ENCODE measurements around the gene DNAJC11.
"Not testable (repeated sequence)": the region's sequence is repeated elsewhere in the genome, so short reads cannot be mapped to it uniquely, and the experiment has no call there.

DNAJC11 gene

DNA sequence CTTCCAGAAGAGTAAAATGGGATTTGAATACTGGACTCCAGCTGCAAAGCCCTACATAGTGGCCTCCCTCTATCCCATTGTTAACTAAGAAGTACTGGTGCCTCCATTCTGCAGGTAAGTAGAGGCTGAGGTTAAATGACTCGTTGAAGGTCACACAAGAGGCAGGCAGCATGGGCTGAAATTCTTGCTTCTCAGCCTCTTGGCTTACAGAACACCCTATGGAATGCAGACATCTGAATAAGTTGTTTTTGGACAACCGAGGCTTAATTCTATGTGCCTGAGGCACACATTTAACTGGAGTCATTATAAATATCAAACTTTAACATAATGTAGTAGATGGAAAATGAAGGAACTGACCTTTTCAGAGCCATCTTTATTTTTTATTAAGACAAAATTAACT lies 5.7 kb downstream of the DNAJC11 start:
- DNase-seq (ENCODE audit: low read depth) = no peak

DNA sequence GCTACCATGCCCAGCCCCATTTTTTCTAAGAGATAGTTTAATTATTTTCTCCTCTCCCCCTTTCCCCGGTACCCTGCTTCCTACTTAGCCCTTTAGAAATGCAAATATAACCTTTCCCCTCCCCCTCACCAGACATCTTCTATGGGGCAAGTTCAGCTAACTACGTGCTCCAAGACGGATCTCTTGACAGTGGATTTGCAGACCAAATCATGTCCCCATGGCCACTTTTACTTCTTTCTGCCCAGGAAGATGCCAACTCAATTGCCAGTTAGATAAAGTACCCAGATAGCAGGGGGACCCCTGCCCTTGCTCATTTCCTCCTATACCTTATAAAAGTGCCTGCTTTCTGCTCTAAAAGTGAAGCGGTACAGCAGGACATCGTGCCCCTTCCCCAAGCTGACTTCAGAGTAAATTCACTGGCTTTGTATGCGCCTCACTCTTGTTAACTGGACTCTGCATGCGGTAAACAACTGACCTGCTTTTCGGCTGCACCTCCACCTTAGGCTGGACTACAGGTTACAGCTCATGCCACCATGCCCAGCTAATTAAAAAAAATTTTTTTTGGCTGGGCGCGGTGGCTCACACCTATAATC lies 7.4 kb downstream of the DNAJC11 start:
- no peak for DNase-seq (ENCODE audit: low read depth)

DNA sequence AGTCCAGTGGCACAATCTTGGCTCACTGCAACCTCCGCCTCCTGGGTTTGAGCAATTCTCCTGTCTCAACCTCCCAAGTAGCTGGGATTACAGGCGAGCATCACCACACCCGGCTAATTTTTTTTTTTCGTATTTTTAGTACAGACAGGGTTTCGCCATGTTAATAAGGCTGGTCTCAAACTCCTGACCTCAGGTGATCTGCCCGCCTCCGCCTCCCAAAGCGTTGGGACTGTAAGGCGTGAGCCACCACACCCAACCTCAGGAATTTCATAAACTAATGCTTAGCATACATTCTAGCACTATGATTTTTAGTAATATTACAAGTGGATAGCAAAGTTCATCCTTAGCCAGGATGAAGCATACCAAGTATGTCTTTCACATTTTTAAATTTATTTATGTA lies 8.7 kb downstream of the DNAJC11 start:
- DNase-seq (ENCODE audit: low read depth) = no peak

DNA sequence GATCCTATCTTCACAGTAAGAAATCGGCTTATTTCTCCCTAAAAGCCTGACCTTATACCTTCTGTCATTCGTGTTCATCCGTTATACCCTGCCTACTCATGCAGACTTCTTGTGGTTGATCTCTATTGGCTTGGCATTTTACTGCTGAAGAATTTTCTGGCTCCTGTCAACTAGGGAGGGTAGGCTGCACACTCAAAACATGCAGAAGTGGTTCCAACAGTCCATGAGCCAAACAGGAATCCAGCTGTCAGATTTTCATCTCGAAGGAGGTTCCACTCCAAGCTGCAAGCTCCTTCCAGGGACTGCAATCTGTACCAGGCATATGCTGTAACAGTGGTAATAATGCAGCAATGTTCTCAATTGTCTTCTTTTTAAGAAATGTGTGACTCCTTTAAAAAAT lies 10.1 kb downstream of the DNAJC11 start:
- no peak for DNase-seq (ENCODE audit: low read depth)

DNA sequence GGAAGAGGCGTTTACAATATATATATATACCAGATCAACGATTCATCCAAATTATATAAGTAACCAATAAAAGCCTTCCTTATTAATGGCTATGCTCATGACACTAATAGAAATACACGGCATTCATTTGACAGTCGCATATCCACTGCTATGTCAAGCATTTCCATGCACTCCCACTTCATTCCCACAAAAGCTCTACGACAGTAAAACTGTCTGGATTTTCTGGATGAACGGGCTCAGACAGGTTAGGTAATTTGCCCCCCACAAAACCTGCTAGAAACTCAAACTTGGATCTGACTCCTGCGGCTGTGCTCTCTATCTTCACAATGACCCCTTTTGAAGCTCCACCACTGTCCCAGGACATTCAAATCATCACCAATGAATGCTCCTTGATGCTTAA lies 11.4 kb downstream of the DNAJC11 start:
- no peak for DNase-seq (ENCODE audit: low read depth)

DNA sequence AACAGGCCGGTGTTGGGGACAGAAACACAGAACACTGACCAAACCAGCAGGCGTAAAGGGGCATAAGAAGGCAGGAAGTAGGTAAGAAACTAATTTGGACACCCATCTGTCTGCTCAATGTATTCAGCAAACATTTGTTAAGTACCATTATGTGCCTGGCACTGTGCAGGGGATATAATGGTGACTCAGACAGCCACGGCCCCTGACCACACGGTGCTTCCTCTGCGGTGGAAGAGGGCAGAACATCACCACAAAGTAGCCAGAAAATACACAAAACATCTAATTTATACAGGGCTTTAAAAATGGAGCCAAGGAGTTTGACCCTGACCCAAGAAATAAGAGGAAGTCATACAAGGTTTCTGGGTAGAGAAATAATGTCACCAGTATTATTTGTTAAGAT lies 12.9 kb downstream of the DNAJC11 start:
- peak; percentile 24 for DNase-seq (ENCODE audit: low read depth)

DNA sequence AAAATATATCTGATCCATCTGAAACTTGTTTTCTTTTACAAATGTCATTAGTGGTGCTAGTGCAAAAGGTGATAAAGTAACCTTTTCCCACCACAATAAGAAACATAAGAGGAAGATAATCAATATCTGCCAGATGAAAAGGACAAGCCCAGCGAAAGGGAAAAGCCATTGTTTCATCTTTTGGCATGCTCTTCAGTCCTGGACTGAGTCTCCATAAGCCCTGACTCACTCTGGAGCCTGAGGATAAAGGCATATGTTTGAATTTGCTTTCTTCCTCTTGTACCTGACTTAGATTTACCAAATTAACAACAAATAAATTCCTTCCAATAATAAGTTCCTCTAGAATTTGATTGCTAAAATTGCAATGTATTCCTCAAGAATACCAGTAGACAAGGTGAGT lies 13.6 kb downstream of the DNAJC11 start:
- no peak for DNase-seq (ENCODE audit: low read depth)

DNA sequence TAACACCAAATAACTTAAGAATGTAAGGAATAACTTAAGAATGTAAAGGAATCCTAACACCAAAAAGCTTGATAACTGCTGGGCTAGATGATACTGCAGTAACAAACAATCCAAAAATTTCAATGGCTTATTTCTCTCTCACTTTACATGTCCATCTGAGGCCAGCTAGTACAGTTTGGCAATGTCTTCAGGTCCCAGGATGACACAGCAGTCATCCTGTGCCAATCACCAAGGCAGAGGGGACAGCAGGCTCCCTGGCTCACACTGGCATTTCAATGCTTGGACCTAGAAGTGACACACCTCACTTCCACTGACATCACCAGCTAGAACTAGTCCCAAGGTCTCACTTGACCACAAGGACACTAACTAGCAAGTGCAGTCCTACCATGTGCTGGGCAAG lies 15.3 kb downstream of the DNAJC11 start:
- no peak for DNase-seq (ENCODE audit: low read depth)

DNA sequence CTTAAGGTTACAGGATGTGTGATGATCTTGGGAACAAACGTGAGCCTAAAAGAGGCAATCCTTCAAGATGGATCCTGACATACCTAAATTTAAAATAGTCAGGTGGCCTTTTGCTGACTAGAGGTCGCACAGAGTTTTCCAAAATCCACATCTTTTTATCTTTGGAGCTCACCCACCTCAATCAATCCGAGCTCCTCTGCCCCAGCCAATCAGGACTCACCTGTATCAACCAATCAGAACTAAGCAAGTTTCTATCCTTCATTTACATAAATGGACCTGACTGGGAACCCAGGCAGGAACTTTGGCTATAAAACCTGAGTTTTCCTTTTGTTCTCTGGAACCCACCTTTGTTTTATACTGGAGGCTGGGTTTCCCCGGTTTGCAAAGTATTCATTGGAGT lies 16.2 kb downstream of the DNAJC11 start:
- DNase-seq (ENCODE audit: low read depth) = no peak

DNA sequence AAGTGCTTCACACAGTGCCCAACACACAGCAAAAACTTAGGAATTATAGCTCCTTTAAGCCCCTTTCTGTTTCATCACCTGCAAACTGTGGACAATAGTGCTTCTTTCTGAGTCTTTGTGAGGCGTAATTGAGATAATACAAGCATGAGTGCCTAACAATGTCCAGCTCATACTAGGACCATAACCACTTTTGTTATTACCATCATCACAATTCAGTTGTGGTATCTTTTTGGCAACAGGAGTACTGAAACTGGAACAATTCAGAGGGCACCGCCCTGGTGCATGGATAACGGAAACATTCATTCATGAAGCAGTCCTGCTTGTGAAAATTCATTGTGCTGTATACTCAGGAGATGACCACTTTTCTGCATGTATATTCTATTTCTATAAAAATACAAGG lies 18.2 kb downstream of the DNAJC11 start:
- no peak for DNase-seq (ENCODE audit: low read depth)

DNA sequence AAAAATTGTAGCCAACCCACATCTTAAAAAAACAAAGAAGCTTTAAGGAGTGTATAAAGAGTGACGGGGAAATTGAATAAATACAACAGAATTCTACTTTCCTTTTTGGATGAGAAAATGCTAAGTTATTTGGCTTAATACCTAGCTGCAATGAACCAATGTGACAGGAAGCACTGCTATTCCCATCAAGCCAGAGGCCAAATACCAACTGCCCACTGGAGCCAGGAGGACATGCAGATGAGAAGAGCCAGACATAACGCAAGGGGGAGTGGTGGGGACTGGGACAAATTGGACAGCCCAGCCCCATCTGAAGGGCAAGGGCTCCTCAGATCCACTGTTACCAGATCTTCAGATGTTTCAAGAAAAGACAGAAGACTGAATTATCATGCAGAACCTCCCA lies 25.7 kb downstream of the DNAJC11 start:
- no peak for DNase-seq (ENCODE audit: low read depth)

DNA sequence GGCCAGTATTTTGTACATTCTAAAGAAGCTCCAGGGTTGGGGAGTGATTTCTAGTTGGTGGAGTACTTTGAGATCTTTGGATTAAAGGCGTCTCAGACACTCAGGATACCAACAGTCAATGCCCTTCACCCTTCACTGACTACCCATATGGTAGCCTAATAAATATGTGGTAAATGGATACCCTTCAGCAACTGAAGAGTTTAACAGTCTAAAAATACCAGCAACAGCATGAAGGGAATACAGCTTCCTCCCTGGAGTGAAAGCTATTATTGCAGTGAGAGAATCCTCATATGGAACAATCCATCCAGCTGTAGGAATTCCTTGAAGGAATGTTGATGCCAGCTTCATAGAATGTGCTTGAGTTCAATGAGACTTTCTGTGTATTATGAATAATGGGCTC lies 26.8 kb downstream of the DNAJC11 start:
- no peak for DNase-seq (ENCODE audit: low read depth)

DNA sequence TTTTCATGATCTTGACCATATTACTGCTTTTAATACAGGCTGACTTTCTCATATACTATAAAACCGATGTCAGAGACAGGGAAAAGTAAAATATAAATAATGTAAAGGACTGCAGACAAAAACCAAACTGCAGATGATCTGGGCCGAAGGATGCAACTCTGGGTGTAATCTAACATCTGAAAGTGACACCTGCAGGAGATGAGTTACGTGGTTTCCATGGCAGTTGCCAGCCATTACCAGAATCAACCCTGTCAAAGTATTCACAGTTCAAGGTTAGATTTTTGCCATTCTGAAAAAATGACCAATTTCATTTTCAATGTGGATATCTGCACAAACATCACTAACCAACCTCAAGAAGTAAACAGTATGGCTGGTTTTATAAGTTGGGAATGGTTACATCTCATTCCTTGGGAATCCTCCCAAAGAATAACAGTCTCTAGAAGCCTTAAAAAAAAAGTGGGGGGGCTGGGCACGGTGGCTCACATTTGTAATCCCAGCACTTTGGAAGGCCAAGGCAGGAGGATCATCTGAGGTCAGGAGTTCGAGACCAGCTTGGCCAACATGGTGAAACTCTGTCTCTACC lies 27.7 kb downstream of the DNAJC11 start:
- DNase-seq (ENCODE audit: low read depth) = no peak

DNA sequence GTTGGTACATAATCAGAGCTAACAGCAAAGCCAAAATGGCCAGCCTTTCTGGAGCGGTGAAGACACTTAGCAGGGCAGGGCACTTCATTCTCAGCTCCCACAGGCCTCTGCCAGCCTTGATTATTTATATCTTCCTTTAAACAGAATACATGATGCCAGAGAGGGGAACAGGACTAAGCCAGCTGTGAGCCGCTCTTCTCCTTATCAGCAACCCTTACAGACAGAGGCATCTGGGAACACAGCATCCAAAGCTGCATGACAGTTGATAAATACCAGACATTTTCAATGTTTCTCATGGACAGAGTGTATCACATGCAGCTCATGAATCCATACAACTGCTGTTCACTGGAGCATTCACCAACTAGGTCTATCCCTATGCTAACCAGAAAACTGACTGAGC lies 29.1 kb downstream of the DNAJC11 start:
- DNase-seq (ENCODE audit: low read depth) = no peak

DNA sequence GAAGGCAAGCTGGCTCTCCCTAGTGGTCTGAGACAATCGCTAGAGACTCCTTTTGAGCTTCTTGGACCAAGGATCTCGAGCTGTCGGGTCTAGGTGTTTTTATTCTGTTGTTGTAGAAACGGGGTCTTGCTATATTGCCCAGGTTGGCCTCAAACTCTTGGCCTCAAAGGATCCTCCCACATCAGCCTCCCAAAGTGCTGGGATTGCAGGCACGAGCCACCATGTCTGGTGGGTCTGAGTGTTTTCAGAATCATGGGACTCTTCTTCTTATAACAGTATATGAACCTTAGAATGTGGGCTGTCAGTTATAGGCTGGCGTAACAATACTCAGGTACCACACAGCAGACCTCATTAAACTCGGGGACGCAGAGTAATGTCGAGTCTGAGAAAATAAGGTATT lies 33.1 kb downstream of the DNAJC11 start:
- DNase-seq (ENCODE audit: low read depth) = no peak

DNA sequence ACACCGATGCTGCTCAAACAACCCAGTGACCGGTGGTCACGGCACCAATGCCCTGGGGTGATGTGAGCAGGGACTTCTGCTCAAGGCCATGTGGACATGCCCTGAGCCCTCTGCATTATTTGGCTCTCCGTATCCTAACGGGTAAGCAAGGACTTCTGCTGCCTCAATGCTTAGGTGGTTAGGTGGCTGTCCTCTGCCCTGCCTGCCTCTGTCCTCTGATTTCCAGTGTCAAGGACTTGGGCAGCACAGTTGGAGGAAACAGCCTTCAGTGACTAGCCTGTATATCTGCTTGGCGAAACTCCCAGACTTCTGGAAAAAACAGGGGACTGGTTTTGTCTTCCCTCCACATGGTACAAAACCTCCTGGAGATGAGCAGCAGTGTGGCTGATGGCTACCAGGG lies 34.5 kb downstream of the DNAJC11 start:
- no peak for DNase-seq (ENCODE audit: low read depth)

DNA sequence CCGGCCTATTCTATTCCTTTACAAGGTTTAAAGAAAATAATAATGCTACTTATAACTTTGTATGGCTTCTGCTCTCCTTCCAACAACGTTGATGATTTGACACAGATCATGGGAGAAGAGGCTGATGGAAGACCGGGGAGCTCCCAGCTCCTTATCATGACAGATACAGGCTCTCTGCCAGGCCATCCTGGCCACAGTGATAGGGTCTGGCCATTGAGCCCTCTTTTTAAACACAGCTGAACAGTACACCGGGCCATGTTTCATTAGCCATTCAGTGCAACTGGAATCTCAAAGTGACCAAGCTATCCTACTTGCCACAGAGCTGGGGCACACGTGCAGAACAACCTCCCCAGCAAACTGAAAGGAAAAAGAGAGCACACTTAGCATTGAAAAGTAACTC lies 34.9 kb downstream of the DNAJC11 start:
- no peak for DNase-seq (ENCODE audit: low read depth)

DNA sequence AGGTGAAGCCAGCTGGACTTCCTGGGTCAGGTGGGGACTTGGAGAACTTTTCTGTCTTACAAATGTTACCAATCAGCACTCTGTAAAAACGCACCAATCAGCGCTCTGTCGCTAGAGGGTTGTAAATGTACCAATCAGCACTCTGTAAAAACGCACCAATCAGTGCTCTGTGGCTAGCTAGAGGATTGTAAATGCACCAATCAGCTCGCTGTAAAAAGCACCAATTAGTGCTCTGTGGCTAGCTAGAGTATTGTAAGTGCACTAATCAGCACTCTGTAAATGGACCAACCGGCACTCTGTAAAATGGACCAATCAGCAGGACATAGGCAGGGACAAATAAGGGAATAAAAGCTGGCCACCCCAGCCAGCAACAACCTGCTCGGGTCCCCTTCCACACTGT lies 39.1 kb downstream of the DNAJC11 start:
- not testable (repeated sequence) for DNase-seq (ENCODE audit: low read depth)

DNA sequence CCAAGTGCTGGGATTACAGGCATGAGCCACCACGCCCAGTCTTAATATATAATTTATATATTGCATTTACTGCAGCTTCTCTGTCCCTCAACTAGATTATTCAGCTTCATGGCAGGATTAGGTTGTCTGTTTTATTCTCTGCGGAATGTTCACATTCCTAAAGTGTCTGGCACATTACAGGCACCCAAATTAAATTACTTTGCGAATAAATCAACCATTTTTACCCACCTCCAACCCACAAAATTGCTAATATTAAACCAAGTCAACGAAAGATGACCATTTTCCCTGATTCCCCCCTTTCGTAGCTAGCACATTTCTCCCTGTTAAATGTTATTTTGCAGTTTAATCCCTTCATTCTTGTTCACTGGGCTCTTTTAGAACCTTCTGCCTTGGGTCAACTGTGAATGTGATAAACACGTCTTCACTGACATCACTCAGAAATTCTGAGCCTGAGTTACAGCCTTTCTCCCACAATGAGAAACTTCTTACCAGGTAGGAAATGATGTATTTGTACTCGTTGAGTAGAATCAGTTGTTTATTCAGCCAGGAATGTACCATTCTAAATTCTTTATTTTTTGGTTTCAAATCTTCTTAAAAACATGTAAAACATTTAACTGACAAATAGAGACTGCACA lies 41.1 kb downstream of the DNAJC11 start:
- no peak for DNase-seq (ENCODE audit: low read depth)

DNA sequence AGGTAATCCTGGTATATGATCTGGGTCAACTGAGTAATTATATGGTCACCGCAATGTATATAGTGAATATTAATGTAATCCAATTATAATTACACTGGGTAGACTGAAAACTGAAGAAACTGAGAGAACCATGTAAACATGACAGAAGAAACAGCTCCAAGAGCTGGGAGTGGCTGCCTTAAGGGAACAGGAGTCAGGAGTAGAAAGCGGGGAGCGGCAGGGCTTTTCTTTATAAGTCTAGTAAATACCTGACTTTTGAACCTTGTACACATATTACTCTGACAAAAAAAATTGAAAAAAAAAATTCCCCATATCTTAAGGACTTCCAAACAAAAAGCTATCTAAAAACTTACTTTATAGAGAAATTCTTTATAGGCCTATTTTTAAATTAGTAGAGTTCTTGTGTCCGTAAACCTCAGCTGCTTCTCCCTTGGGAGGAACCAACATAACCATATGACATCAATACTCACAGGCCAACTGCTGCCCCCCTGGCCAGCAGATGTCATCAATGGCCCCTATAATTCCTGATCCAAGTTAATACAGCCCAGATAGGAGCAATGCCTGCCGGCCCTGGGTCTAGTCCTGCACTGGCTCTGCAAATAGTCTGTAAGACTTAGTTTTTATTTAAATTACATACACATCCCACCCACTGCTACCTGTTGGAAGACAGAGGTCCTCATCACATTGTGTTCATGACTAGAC lies 43.1 kb downstream of the DNAJC11 start:
- no peak for DNase-seq (ENCODE audit: low read depth)

DNA sequence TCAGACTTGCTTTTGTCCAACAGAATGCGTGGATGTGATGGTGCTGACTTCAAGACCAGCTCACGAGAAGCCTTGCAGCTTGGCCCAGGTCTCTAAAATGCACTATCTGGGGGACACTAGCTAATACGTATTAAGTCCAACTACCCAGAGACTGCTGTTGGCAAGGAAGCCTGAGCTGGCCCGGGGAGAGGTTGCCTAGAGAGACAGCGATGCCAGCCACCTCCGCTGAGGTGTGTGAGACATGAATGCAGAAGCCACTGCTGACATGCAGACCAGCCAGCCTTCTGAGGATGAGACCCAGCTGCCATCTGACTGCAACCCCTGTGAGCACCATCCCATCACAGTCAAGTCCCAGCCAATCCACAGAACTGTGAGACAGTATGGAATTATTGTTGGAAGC lies 44.5 kb downstream of the DNAJC11 start:
- no peak for DNase-seq (ENCODE audit: low read depth)

DNA sequence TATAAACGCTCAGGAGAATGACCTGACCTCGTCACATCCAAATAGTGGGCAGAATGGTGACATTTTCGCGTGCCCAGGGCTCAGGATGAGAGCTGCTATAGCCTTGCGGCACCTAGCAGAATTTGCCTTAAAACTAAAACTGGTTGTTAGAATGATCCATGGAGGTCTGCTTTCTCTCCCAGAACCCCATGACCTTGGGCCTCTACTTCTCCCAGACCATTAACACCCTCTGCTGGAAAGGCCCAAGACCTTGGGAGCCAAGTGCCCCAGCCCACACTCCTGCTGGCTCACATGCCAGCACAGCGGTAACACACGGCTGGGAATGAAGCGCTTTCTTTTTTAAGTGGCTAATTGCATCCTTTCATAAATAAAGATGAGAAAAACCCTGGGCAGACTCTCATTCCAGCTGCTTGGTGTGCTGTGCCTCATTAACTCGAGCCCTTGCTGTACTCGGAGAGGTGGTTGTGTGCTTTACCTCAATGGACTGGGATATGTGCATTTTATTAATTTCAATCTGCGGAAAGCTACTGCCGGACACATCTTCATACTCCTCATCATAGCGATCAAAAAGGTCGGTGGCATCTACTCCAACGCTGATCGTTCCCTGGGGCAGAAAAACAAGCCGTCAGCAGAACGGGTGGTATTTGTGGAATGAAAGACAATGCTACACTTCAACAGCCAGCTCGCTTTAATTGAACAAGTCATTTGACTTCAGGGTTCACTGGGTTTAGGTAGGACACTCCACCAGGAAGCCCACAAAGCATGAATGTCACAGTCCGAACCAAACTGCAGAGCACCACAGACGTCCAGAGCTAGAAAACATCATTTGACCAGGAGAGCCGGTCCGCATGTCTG lies 48.0 kb downstream of the DNAJC11 start:
- DNase-seq (ENCODE audit: low read depth) = no peak

DNA sequence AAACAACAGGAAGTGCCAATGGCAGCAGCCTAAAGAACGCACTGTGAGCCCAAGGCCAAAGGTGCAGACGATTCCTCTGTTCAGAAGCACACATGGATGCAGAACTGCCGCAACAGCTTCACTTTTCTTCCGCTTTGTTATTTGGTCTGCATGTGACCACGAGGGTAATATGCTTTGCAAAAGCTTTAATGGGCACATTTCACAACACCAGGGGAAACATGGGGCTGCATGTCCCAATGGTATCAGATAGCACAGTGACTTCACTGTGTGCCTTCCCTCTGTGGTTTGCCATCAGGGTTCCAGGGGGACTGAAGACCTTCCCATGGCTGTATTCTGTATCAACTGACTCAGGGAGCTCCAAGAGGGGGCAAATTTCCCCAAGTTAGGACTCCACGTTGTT lies 48.6 kb downstream of the DNAJC11 start:
- DNase-seq (ENCODE audit: low read depth) = no peak
